Ovary (tissue), 3 donors: ENCODE results near the gene ROBO2.

Experiments used
- EP300 ChIP-seq: sonication (generic); formaldehyde crosslinking; IDR thresholded peaks from one replicate; pipeline ENCODE4 v1.6.1; 2017; ENCODE audit warnings: antibody characterized with exemption
- POLR2A ChIP-seq: fragments of 450-650 bp; IDR thresholded peaks from one replicate; pipeline ENCODE4 v1.6.1; 2017; ENCODE audit warnings: antibody characterized with exemption, mild to moderate bottlenecking, moderate library complexity
- TF ChIP-seq, protein P1 (sequence below), 3 donors: fragments of 450-650 bp in 2 of 3; fragments of 200-600 bp in 1 of 3; IDR thresholded peaks; one replicate each; pipeline versions ENCODE4 v1.5.1 to v1.8.0; 2016 to 2022; ENCODE audit warnings: antibody characterized with exemption in 3 of 3, mild to moderate bottlenecking in 1 of 3
- donor health status: DM: no; HTN: no; CAD: no.

DNA sequence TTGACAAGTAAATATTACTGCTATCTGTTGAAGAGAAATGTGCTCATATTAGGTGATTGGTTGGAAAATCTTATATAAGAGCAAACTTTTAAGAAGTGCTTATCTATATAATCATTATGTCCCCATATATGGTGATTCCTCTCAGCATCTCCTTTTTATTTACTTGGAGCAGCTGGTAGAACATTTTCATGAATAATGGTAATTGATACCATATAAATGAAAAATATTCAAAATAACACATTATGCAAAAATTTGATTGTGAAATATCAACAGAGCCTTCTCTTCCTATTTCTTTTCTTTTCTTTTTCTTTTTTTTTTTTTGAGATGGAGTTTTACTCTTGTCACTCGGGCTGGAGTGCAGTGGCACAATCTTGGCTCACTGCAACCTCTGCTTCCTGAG is 56.2 kb downstream of the ROBO2 start:
- TF ChIP-seq, protein P1, sequence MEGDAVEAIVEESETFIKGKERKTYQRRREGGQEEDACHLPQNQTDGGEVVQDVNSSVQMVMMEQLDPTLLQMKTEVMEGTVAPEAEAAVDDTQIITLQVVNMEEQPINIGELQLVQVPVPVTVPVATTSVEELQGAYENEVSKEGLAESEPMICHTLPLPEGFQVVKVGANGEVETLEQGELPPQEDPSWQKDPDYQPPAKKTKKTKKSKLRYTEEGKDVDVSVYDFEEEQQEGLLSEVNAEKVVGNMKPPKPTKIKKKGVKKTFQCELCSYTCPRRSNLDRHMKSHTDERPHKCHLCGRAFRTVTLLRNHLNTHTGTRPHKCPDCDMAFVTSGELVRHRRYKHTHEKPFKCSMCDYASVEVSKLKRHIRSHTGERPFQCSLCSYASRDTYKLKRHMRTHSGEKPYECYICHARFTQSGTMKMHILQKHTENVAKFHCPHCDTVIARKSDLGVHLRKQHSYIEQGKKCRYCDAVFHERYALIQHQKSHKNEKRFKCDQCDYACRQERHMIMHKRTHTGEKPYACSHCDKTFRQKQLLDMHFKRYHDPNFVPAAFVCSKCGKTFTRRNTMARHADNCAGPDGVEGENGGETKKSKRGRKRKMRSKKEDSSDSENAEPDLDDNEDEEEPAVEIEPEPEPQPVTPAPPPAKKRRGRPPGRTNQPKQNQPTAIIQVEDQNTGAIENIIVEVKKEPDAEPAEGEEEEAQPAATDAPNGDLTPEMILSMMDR (IDR thresholded peaks at IDR 0.05), result no peak
- TF ChIP-seq POLR2A (no peak), EP300 (no peak)
